GM23248 (cell line): ENCODE data around the gene PRKAG1.

Experiments
- EZH2 ChIP-seq: fragments of 200-600 bp; sonication (generic); IDR thresholded peaks from 2 replicates; pipeline ENCODE4 v1.6.1; 2018; ENCODE audit warnings: antibody characterized with exemption, mild to moderate bottlenecking; ENCODE audit not compliant: insufficient read depth, poor library complexity, severe bottlenecking
- EZH2phosphoT487 ChIP-seq: fragments of 200-600 bp; sonication (generic); IDR thresholded peaks from 2 replicates; pipeline ENCODE4 v1.6.1; 2018; ENCODE audit warnings: antibody characterized with exemption, moderate library complexity, mild to moderate bottlenecking, low read depth; ENCODE audit not compliant: insufficient read depth

GRCh38 chr12:49041036-49041880 lies 22.7 kb upstream of the PRKAG1 start:
- TF ChIP-seq EZH2phosphoT487, result no peak
- no peak for TF ChIP-seq EZH2
